ENCODE results near the gene KPRP.

Gene KPRP

GRCh38 chr1:152752225-152752624 lies 5.6 kb upstream of the KPRP start:
- in situ Hi-C loops (cut with HindIII; ENCODE audit: low pct_unique_long_range_greater_than_20kb, low sequenced_read_pairs): no loop called here
- no peak for TF ChIP-seq JUND (IDR thresholded peaks at IDR 0.05; ENCODE audit: low read depth)
- no peak for DNase-seq (ENCODE audit: low read depth in 1 of 2, low spot score in 1 of 2)

GRCh38 chr1:152753586-152753985 lies 4.2 kb upstream of the KPRP start:
- DNase-seq (ENCODE audit: low read depth in 1 of 2, low spot score in 1 of 2): no peak
- in situ Hi-C loops (cut with HindIII; ENCODE audit: low pct_unique_long_range_greater_than_20kb, low sequenced_read_pairs): no loop called here
- no peak for TF ChIP-seq JUND (IDR thresholded peaks at IDR 0.05; ENCODE audit: low read depth)

GRCh38 chr1:152756872-152757271 lies 953 bp upstream of the KPRP start:
- in situ Hi-C loops (cut with HindIII; ENCODE audit: low pct_unique_long_range_greater_than_20kb, low sequenced_read_pairs): no loop called here
- TF ChIP-seq JUND (IDR thresholded peaks at IDR 0.05; ENCODE audit: low read depth): no peak

GRCh38 chr1:152758636-152759035 lies 811 bp downstream of the KPRP start:
- DNase-seq (ENCODE audit: low read depth in 1 of 2, low spot score in 1 of 2): no peak
- TF ChIP-seq JUND (IDR thresholded peaks at IDR 0.05; ENCODE audit: low read depth): no peak
- in situ Hi-C loops (cut with HindIII; ENCODE audit: low pct_unique_long_range_greater_than_20kb, low sequenced_read_pairs): no loop called here

More at GRCh38 chr1:152756872-152757271, 953 bp upstream of the KPRP start:
- peak in 1 of 2 experiments; percentile 59 for DNase-seq (ENCODE audit: low read depth in 1 of 2, low spot score in 1 of 2)

DNA sequence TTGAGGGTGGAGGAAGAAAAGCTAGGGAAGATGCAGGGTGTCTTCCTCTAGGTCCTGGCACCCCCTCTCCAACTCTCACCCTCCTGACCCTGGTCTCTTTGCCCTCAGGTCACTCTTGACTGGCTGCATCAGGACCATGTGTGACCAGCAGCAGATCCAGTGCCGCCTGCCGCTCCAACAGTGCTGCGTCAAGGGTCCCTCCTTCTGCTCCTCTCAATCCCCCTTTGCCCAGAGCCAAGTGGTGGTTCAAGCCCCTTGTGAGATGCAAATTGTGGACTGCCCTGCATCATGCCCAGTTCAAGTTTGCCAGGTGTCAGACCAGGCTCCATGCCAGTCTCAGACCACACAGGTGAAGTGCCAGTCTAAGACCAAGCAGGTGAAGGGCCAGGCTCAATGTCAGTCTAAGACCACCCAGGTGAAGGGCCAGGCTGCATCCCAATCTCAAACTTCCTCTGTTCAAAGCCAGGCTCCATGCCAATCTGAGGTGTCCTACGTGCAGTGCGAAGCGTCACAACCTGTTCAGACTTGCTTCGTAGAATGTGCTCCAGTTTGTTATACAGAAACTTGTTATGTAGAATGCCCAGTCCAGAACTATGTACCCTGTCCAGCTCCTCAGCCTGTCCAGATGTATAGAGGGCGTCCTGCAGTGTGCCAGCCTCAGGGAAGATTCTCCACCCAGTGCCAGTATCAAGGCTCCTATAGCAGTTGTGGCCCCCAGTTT lies 1.8 kb downstream of the KPRP start:
- in situ Hi-C loops (cut with HindIII; ENCODE audit: low pct_unique_long_range_greater_than_20kb, low sequenced_read_pairs): no loop called here
- no peak for DNase-seq (ENCODE audit: low read depth in 1 of 2, low spot score in 1 of 2)
- TF ChIP-seq JUND (IDR thresholded peaks at IDR 0.05; ENCODE audit: low read depth): no peak

DNA sequence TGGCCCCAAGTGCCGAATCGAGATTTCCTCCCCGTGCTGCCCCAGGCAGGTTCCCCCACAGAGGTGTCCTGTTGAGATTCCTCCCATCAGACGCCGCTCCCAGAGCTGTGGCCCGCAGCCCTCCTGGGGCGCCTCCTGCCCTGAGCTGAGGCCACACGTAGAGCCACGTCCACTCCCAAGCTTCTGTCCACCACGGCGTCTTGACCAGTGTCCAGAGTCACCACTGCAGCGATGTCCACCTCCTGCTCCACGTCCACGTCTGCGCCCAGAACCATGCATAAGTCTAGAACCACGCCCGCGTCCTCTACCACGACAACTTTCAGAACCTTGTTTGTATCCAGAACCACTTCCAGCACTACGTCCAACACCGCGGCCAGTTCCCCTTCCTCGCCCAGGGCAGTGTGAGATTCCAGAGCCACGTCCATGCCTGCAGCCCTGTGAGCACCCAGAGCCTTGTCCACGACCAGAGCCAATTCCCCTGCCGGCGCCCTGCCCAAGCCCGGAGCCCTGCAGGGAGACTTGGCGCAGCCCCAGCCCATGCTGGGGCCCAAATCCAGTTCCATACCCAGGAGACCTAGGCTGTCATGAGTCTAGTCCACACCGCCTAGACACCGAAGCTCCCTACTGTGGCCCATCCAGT lies 2.8 kb downstream of the KPRP start:
- no peak for TF ChIP-seq JUND (IDR thresholded peaks at IDR 0.05; ENCODE audit: low read depth)
- DNase-seq (ENCODE audit: low read depth in 1 of 2, low spot score in 1 of 2): no peak
- in situ Hi-C loops (cut with HindIII; ENCODE audit: low pct_unique_long_range_greater_than_20kb, low sequenced_read_pairs): no loop called here

DNA sequence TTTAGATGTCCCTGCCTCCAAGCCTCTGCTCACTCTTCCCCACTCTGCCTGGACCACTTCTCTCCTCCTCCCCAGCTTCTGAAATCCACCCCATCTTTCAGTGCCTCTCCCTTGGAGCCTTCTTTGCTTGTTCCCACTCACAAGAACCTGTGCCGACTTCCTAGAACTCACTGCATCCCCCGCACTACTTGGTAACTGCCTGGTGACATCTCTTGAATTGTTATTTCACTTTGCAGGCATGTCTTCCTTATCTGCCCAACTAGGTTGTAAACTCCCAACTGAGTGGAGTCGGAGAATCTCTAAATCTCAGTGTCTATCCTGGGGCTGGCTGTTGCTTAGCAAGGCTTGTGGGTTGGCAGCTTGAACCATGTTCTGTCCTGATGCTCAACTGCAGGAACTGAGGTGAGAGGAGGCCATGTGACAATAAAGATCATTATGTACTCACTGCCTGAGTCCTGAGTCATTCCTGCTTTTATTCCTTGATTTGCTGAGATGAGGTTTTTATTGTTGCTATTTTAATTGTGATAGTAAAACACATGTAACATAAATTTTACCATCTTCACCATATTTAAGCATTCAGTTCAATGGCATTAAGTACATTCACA lies 3.9 kb downstream of the KPRP start:
- peak in 1 of 2 experiments; percentile 38 for DNase-seq (ENCODE audit: low read depth in 1 of 2, low spot score in 1 of 2)
- in situ Hi-C loops (cut with HindIII; ENCODE audit: low pct_unique_long_range_greater_than_20kb, low sequenced_read_pairs): no loop called here
- no peak for TF ChIP-seq JUND (IDR thresholded peaks at IDR 0.05; ENCODE audit: low read depth)

GRCh38 chr1:152768847-152769533 lies 11.2 kb downstream of the KPRP start:
- no peak for TF ChIP-seq JUND (IDR thresholded peaks at IDR 0.05; ENCODE audit: low read depth)
- no peak for DNase-seq (ENCODE audit: low read depth in 1 of 2, low spot score in 1 of 2)
- in situ Hi-C loops (cut with HindIII; ENCODE audit: low pct_unique_long_range_greater_than_20kb, low sequenced_read_pairs): no loop called here

DNA sequence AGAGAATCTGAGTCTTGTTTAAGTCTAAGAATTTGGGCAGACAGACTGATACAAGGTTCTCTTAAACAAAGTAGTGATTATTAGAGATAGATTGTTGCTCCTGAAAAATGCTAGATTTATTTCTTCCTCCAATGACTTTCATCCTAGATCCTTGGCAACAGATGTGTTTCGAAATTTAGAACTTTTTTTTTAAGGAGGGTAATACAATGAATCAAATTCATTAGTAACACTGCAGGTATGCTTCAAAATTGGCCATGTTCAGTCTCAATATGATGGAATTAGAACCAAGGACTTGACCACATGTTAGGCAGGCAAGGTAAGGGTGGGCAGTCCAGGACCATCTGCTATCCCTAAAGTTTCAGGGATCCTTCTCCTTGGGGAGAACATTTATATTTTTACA lies 12.6 kb downstream of the KPRP start:
- TF ChIP-seq JUND (IDR thresholded peaks at IDR 0.05; ENCODE audit: low read depth): no peak

DNA sequence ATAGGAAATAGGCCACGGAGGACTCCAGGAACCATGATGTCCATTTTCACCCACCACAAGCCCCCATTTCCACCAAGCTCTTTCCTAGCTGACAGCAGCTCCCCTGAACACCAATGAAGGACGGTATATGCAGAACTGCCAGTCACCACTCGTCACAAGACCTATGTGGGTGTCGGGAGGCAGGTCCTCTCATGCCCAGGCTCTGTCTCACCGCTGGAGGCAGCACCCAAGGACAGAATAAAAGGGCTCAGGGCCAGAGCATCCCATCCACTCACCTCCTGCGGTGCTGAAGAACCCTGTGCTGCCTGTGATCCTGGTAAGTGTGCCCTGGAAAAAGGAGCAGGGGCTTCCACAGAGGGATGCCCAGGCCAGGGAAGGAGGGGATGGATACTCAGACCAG lies 17.1 kb downstream of the KPRP start, which contains the start of gene LCE1F:
Gene LCE1F (plus strand): TSS at position 266 of the 400 bp plus-strand sequence. CDS start 1,232 bp downstream, outside the sequence.
- in situ Hi-C loops (cut with HindIII; ENCODE audit: low pct_unique_long_range_greater_than_20kb, low sequenced_read_pairs): no loop called here
- peak in 1 of 2 experiments; percentile 42 for DNase-seq (ENCODE audit: low read depth in 1 of 2, low spot score in 1 of 2)
- no peak for TF ChIP-seq JUND (IDR thresholded peaks at IDR 0.05; ENCODE audit: low read depth)

More for the DNA sequence above, 12.6 kb downstream of the KPRP start:
- no peak for DNase-seq (ENCODE audit: low read depth in 1 of 2, low spot score in 1 of 2)
- in situ Hi-C loops (cut with HindIII; ENCODE audit: low pct_unique_long_range_greater_than_20kb, low sequenced_read_pairs): no loop called here

- in situ Hi-C loops (cut with HindIII; ENCODE audit: low pct_unique_long_range_greater_than_20kb, low sequenced_read_pairs): no loop called here
- no peak for DNase-seq (ENCODE audit: low read depth in 1 of 2, low spot score in 1 of 2)
- TF ChIP-seq JUND (IDR thresholded peaks at IDR 0.05; ENCODE audit: low read depth): no peak
Measured at GRCh38 chr1:152776361-152776760, 18.5 kb downstream of the KPRP start.

- TF ChIP-seq JUND (IDR thresholded peaks at IDR 0.05; ENCODE audit: low read depth): no peak
Measured at GRCh38 chr1:152777510-152778137, 19.8 kb downstream of the KPRP start.

More at GRCh38 chr1:152777510-152778137, 19.8 kb downstream of the KPRP start:
- DNase-seq (ENCODE audit: low read depth in 1 of 2, low spot score in 1 of 2): peak in 1 of 2 experiments; percentile 81
- in situ Hi-C loops (cut with HindIII; ENCODE audit: low pct_unique_long_range_greater_than_20kb, low sequenced_read_pairs): no loop called here
